ENCODE measurements around the gene LRRC61. TPM values are rescaled to one million over a fixed set of nuclear protein-coding genes. Genes with fewer than 3 reads are reported as not detected.
A peak's percentile ranks its signal among the peaks of the same experiment; 100 is the strongest.

The LRRC61 gene
- total and polyA plus RNA-seq, 2 of the 13 experiments (the other 11 are each of a cell fraction or from before 2014, with no cell fraction given), result 33.0 to 34.8 TPM

DNA sequence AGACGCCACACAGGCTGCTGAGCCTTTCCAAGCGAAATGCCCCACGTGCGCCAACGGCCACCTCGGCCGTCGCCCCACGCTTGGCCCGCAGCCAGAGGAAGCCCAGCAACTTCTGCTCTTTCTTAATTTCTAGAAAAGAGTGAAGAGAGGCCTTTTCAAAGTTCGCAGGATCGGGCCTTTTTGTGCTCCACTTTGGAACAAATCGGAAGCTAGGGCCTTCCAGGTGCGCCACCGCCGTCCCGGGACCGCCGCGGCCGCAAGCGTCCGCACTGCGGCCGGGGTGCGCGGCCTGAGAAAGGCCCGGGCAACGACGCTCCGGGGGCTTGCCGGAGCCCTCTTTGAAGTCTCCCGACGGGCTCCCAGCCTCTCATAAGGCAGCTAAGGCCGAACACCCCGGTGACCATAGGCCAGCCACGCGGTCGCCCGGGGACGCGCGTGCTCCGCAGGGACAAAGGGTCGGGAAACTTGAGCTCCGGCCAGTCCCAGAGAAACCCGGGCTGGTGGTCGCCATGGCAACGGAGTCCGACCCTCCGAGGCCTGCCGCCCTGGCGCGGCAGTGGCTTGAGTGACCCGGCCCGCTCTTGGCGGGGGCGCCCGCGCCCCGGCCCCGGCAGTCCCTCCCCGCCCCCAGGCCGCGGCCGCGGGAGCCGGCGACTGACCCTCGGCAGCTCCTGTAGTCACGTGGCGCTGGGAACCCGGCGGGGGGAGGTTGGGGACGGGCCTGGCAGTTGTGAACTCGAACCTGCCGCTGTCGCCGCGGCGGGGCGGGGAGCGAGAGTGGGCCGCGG, 45.1 kb downstream of the LRRC61 start, which contains the start of gene REPIN1 (continued):
- TF ChIP-seq TFE3 (CRISPR knock-in tag; IDR thresholded peaks at IDR 0.05) (peak; percentile 83; the same call in 1 of the 2 replicates), ZBTB39 (CRISPR knock-in tag; IDR thresholded peaks at IDR 0.05) (peak; percentile 67; the same call in 1 of the 2 replicates), HOXA3 (CRISPR knock-in tag; IDR thresholded peaks at IDR 0.05) (peak; percentile 61), ZSCAN22 (CRISPR knock-in tag; IDR thresholded peaks at IDR 0.05) (peak; percentile 50; the same call in 1 of the 2 replicates), JARID2 (CRISPR knock-in tag; IDR thresholded peaks at IDR 0.05; ENCODE audit: insufficient replicate concordance) (peak; percentile 17), BRD4 (CRISPR knock-in tag; IDR thresholded peaks at IDR 0.05) (peak; percentile 76), ZNF549 (CRISPR knock-in tag; IDR thresholded peaks at IDR 0.05) (no peak), ZBED4 (CRISPR knock-in tag; IDR thresholded peaks at IDR 0.05; ENCODE audit: borderline replicate concordance) (0 out of 2 replicates have a peak, but pooled peaks have one; percentile 21), MAF1 (CRISPR knock-in tag; IDR thresholded peaks at IDR 0.05; ENCODE audit: borderline replicate concordance) (0 out of 2 replicates have a peak, but pooled peaks have one; percentile 29)

Data from HepG2 (cell line).